H9 (cell line): Measurements from ENCODE around the gene SPRR2D. TPM values are rescaled to one million over a fixed set of nuclear protein-coding genes. Genes with fewer than 3 reads are reported as not detected.

Source experiments
- DNase-seq: peaks from one replicate; pipeline ENCODE4 v3.0.0-alpha.2; 2017
- H2AFZ ChIP-seq: one replicate; pipeline ENCODE4 v1.6.1; 2013; ENCODE audit warnings: mild to moderate bottlenecking, low read length, control low read depth, moderate library complexity
- H2AK5ac ChIP-seq: 2 replicates; pipeline ENCODE4 v1.6.1; 2013; ENCODE audit warnings: low read length, control low read depth, mixed read lengths; ENCODE audit not compliant: insufficient read length
- H2BK120ac ChIP-seq: one replicate; pipeline ENCODE4 v1.6.1; 2013; ENCODE audit warnings: low read depth, mild to moderate bottlenecking, low read length, control low read depth, inconsistent platforms; ENCODE audit not compliant: poor library complexity, severe bottlenecking
- H2BK12ac ChIP-seq: 2 replicates; pipeline ENCODE4 v1.6.1; 2013; ENCODE audit warnings: low read length, control low read depth, mixed read lengths, low read depth; ENCODE audit not compliant: insufficient read length
- H2BK15ac ChIP-seq: 2 replicates; pipeline ENCODE4 v1.6.1; 2013; ENCODE audit warnings: low read depth, low read length, control low read depth
- H2BK20ac ChIP-seq: one replicate; pipeline ENCODE4 v1.6.1; 2013; ENCODE audit warnings: low read depth, mild to moderate bottlenecking, low read length, control low read depth, inconsistent platforms; ENCODE audit not compliant: poor library complexity, severe bottlenecking
- H2BK5ac ChIP-seq: 2 replicates; pipeline ENCODE4 v1.6.1; 2013; ENCODE audit warnings: low read length, control low read depth, mixed read lengths; ENCODE audit not compliant: insufficient read length
- H3K14ac ChIP-seq: 2 replicates; pipeline ENCODE4 v1.6.1; 2013; ENCODE audit warnings: low read length, control low read depth; ENCODE audit not compliant: insufficient read depth
- H3K18ac ChIP-seq: 2 replicates; pipeline ENCODE4 v1.6.1; 2013; ENCODE audit warnings: low read depth, mild to moderate bottlenecking, mixed read lengths, low read length, control low read depth; ENCODE audit not compliant: insufficient read length
- H3K23ac ChIP-seq: 2 replicates; pipeline ENCODE4 v1.6.1; 2013; ENCODE audit warnings: low read length, control low read depth, mixed read lengths, low read depth; ENCODE audit not compliant: insufficient read length
- H3K23me2 ChIP-seq: 2 replicates; pipeline ENCODE4 v1.6.1; 2013; ENCODE audit warnings: low read depth, mild to moderate bottlenecking, mixed read lengths, low read length, control low read depth; ENCODE audit not compliant: insufficient read length, poor library complexity, severe bottlenecking
- H3K27ac ChIP-seq: 2 replicates; pipeline ENCODE4 v1.5.1; 2013; ENCODE audit warnings: low read length, control low read depth, mixed read lengths, low read depth; ENCODE audit not compliant: insufficient read length
- H3K27me3 ChIP-seq: 2 replicates; pipeline ENCODE4 v1.6.1; 2013; ENCODE audit warnings: low read length, control low read depth, inconsistent platforms; ENCODE audit not compliant: insufficient read depth
- H3K4ac ChIP-seq: 2 replicates; pipeline ENCODE4 v1.6.1; 2013; ENCODE audit warnings: low read depth, mild to moderate bottlenecking, control low read depth, inconsistent platforms, low read length, moderate library complexity
- H3K4me1 ChIP-seq: 2 replicates; pipeline ENCODE4 v1.6.1; 2013; ENCODE audit warnings: low read length, control low read depth, inconsistent platforms; ENCODE audit not compliant: insufficient read depth
- H3K4me2 ChIP-seq: 2 replicates; pipeline ENCODE4 v1.6.1; 2013; ENCODE audit warnings: low read length, control low read depth, mixed read lengths; ENCODE audit not compliant: insufficient read length, insufficient read depth
- H3K56ac ChIP-seq: 2 replicates; pipeline ENCODE4 v1.6.1; 2013; ENCODE audit warnings: low read depth, mild to moderate bottlenecking, mixed read lengths, low read length, control low read depth; ENCODE audit not compliant: insufficient read length
- H3K79me1 ChIP-seq: 2 replicates; pipeline ENCODE4 v1.6.1; 2013; ENCODE audit warnings: low read depth, mild to moderate bottlenecking, moderate library complexity, low read length, control low read depth, inconsistent platforms; ENCODE audit not compliant: insufficient read depth, poor library complexity, severe bottlenecking
- H3K79me2 ChIP-seq: 2 replicates; pipeline ENCODE4 v1.6.1; 2013; ENCODE audit warnings: low read length, control low read depth, inconsistent platforms; ENCODE audit not compliant: insufficient read depth
- H3K9ac ChIP-seq: 2 replicates; pipeline ENCODE4 v1.6.1; 2013; ENCODE audit warnings: low read length, control low read depth, mixed read lengths; ENCODE audit not compliant: insufficient read length; ENCODE audit errors: extremely low read depth
- H3K9me3 ChIP-seq: one replicate; pipeline ENCODE4 v1.6.1; 2013; ENCODE audit warnings: low read depth, low read length, inconsistent platforms; ENCODE audit not compliant: control insufficient read depth
- H3T11ph ChIP-seq: one replicate; pipeline ENCODE4 v1.6.1; 2013; ENCODE audit warnings: mild to moderate bottlenecking, low read length, control low read depth, inconsistent platforms
- H4K20me1 ChIP-seq: one replicate; pipeline ENCODE4 v1.6.1; 2013; ENCODE audit not compliant: control insufficient read depth, insufficient read length, insufficient read depth
- H4K5ac ChIP-seq: 2 replicates; pipeline ENCODE4 v1.6.1; 2013; ENCODE audit warnings: low read depth, mild to moderate bottlenecking, mixed read lengths, low read length, control low read depth; ENCODE audit not compliant: insufficient read length
- H4K8ac ChIP-seq: replicated peaks from 2 replicates; pipeline ENCODE4 v1.6.1; 2013; ENCODE audit warnings: low read length, control low read depth, mixed read lengths, low read depth; ENCODE audit not compliant: insufficient read length
- H4K91ac ChIP-seq: 2 replicates; pipeline ENCODE4 v1.6.1; 2013; ENCODE audit warnings: low read depth, mild to moderate bottlenecking, moderate library complexity, mixed read lengths, low read length, control low read depth; ENCODE audit not compliant: insufficient read length
- H3K27ac Mint-ChIP-seq, 3 experiments: 2 replicates in 2 of 3; 3 replicates in 1 of 3; pipeline ENCODE4 v1.8.0; 2020 to 2021; ENCODE audit warnings: mixed read lengths in 3 of 3, mild to moderate bottlenecking in 1 of 3, moderate library complexity in 1 of 3
- H3K27me3 Mint-ChIP-seq: 2 replicates; pipeline ENCODE4 v1.8.0; 2021; ENCODE audit warnings: low read depth, mild to moderate bottlenecking, moderate library complexity, mixed read lengths
- H3K36me3 Mint-ChIP-seq, 3 experiments: 2 replicates in 2 of 3; 3 replicates in 1 of 3; pipeline ENCODE4 v1.8.0; 2020 to 2021; ENCODE audit warnings: low read depth in 3 of 3, mixed read lengths in 3 of 3; ENCODE audit not compliant: insufficient read depth in 1 of 3
- H3K4me1 Mint-ChIP-seq, 2 experiments: 2 replicates each; pipeline ENCODE4 v1.8.0; 2020; ENCODE audit warnings: mixed read lengths in 2 of 2
- H3K4me3 Mint-ChIP-seq, 2 experiments: 2 replicates in 1 of 2; 3 replicates in 1 of 2; pipeline ENCODE4 v1.8.0; 2020 to 2021; ENCODE audit warnings: mild to moderate bottlenecking in 2 of 2, mixed read lengths in 2 of 2, moderate library complexity in 1 of 2
- H3K9me3 Mint-ChIP-seq, 2 experiments: 2 replicates in 1 of 2; 3 replicates in 1 of 2; pipeline ENCODE4 v1.8.0; 2020; ENCODE audit warnings: mild to moderate bottlenecking in 2 of 2, mixed read lengths in 2 of 2, moderate library complexity in 1 of 2
- WGBS: extraction: QIAGEN DNeasy Blood & Tissue Kit; methylation state at CpG from one replicate; pipeline ENCODE4 v1.1.7; 2013; ENCODE audit warnings: missing lambda C conversion rate, low lambda C conversion rate, mixed read lengths; ENCODE audit not compliant: insufficient read length; ENCODE audit errors: extremely low coverage; 5-methylcytosine and 5-hydroxymethylcytosine counted together
- long read RNA-seq: library from polyadenylated mRNA; unstranded; transcript quantifications from one replicate; pipeline ENCODE4 v2.0.0, GENCODE V29; 2020
- total RNA-seq: library from RNA; stranded (reverse); gene quantifications from 2 replicates; pipeline ENCODE4 v1.2.1, GENCODE V29; 2021
- TF ChIP-seq, protein P1 (sequence below): fragments of 200-600 bp; sonication (generic); conservative IDR thresholded peaks from 3 replicates; pipeline ENCODE4 v1.8.0; 2021; ENCODE audit warnings: antibody characterized with exemption, mild to moderate bottlenecking

The SPRR2D gene
- not detected in 2 replicates for total RNA-seq
- long read RNA-seq: 0 reads

DNA sequence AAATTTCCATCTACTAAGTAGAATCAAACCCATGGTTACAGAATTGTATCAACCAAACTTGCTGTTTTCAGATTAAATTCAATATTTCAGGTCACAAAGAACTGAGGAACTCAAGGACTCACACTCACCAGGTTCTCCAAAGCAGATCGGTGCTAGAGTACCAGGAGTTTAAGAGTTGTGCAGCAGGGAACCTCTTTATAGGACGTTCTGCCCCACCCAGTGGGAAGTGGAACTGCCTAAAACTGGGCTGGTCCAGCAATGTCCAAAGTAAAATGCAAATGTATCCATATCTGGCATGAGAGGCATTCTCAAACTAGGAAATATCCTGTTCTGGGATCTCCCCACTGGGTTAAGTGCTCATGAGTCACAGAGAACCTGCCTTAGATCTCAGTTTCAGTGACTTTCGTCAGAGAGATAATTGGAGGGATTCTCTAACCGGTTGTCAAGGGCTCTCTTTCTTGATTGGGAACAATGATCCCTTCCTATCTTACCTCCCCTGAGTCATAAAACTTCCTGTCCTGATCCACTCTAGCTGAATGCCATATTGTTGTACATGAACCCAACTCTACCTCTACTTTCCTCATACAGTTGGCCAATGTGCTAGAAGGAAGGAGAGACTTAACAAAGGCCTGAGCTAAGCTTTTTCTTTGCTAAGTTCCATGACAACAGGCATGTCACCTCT is at the start of gene SPRR2D:
SPRR2D (minus strand) TSS at position 171 of the 682 bp plus-strand sequence. CDS start 774 bp downstream, outside the sequence.
- H3K79me2 ChIP-seq: no peaks in the 10 kb centered on the region
- TF ChIP-seq, protein P1, sequence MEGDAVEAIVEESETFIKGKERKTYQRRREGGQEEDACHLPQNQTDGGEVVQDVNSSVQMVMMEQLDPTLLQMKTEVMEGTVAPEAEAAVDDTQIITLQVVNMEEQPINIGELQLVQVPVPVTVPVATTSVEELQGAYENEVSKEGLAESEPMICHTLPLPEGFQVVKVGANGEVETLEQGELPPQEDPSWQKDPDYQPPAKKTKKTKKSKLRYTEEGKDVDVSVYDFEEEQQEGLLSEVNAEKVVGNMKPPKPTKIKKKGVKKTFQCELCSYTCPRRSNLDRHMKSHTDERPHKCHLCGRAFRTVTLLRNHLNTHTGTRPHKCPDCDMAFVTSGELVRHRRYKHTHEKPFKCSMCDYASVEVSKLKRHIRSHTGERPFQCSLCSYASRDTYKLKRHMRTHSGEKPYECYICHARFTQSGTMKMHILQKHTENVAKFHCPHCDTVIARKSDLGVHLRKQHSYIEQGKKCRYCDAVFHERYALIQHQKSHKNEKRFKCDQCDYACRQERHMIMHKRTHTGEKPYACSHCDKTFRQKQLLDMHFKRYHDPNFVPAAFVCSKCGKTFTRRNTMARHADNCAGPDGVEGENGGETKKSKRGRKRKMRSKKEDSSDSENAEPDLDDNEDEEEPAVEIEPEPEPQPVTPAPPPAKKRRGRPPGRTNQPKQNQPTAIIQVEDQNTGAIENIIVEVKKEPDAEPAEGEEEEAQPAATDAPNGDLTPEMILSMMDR: no peak
- H3K27ac Mint-ChIP-seq: no peak within 1 kb of the TSS

More for the DNA sequence above, at the start of gene SPRR2D:
- Histone ChIP-seq H3K9ac (no peak within 1 kb of the TSS), H4K20me1 (no peaks in the 10 kb centered on the region), H4K8ac (no peak within 1 kb of the TSS), H3K4me2 (no peak within 1 kb of the TSS), H4K91ac (no peak within 1 kb of the TSS), H3K79me1 (no peaks in the 10 kb centered on the region), H3T11ph (no peak within 1 kb of the TSS), H2BK120ac (no peak within 1 kb of the TSS), H2BK15ac (no peak within 1 kb of the TSS), H3K27ac (no peak within 1 kb of the TSS), H4K5ac (no peak within 1 kb of the TSS), H3K23ac (no peak within 1 kb of the TSS), H2AK5ac (no peak within 1 kb of the TSS), H2BK12ac (no peak within 1 kb of the TSS), H2AFZ (no peak within 1 kb of the TSS), H3K4ac (no peak within 1 kb of the TSS), H3K14ac (no peak within 1 kb of the TSS), H3K4me1 (no peaks in the 10 kb centered on the region), H2BK5ac (no peak within 1 kb of the TSS), H3K18ac (no peak within 1 kb of the TSS), H3K27me3 (no peaks in the 10 kb centered on the region), H3K9me3 (no peaks in the 10 kb centered on the region), H3K56ac (no peak within 1 kb of the TSS), H3K23me2 (no peaks in the 10 kb centered on the region), H2BK20ac (no peak within 1 kb of the TSS)
- Mint-ChIP-seq H3K4me3 (no peak within 1 kb of the TSS), H3K36me3 (no peaks in the 10 kb centered on the region), H3K27me3 (no peaks in the 10 kb centered on the region; the same call in 1 of the 2 replicates), H3K4me1 (no peaks in the 10 kb centered on the region), H3K9me3 (no peaks in the 10 kb centered on the region)
- WGBS: no CpG with 5 or more reads among the region's 4 CpGs
- no peak for DNase-seq
